ENCODE results near the gene SLC35B1.

Gene SLC35B1

GRCh38 chr17:49670002-49670401, 37.8 kb downstream of the SLC35B1 start:
- DNase-seq: no peak

- no peak for DNase-seq
Measured at GRCh38 chr17:49667854-49668253, 39.9 kb downstream of the SLC35B1 start.

GRCh38 chr17:49664706-49665211, 43.0 kb downstream of the SLC35B1 start:
- DNase-seq: no peak

- DNase-seq: no peak
Measured at GRCh38 chr17:49659661-49660382, 47.9 kb downstream of the SLC35B1 start.

- no peak for DNase-seq
Measured at GRCh38 chr17:49656247-49656646, 51.5 kb downstream of the SLC35B1 start.

All from activated CD4-positive, alpha-beta T cell treated with anti-CD3 and anti-CD28 coated beads for 48 hours (primary cell).